Astrocyte (in vitro differentiated cells and primary cell): ENCODE measurements around the gene GSTCD. TPM values are rescaled to one million over a fixed set of nuclear protein-coding genes. Genes with fewer than 3 reads are reported as not detected.

Experiments used
- DNase-seq: peaks from one replicate; pipeline ENCODE4 v3.0.0-alpha.2; 2010; ENCODE audit warnings: low read depth
- FAIRE-seq: peaks from 2 replicates; lab custom pipeline; 2011; peaks lifted over from hg19 to GRCh38; lab: Jason Lieb, UNC
- H2AFZ ChIP-seq: 2 replicates; pipeline ENCODE4 v1.6.0; 2012; ENCODE audit warnings: low read depth, low read length, inconsistent platforms
- H3K27ac ChIP-seq: 2 replicates; pipeline ENCODE4 v1.5.1; 2011; ENCODE audit warnings: low read depth, low read length, inconsistent platforms
- H3K27me3 ChIP-seq: 2 replicates; pipeline ENCODE4 v1.6.0; 2011; ENCODE audit warnings: low read length, inconsistent platforms; ENCODE audit not compliant: insufficient read depth
- H3K36me3 ChIP-seq: 2 replicates; pipeline ENCODE4 v1.5.1; 2011; ENCODE audit warnings: low read length, inconsistent platforms; ENCODE audit not compliant: insufficient read depth
- H3K4me1 ChIP-seq: 2 replicates; pipeline ENCODE4 v1.5.1; 2011; ENCODE audit warnings: low read length, inconsistent platforms; ENCODE audit not compliant: insufficient read depth
- H3K4me2 ChIP-seq: 2 replicates; pipeline ENCODE4 v1.6.0; 2012; ENCODE audit warnings: low read length, inconsistent platforms
- H3K4me3 ChIP-seq: 2 replicates; pipeline ENCODE4 v1.5.1; 2011; ENCODE audit warnings: low read depth, mild to moderate bottlenecking, low read length, inconsistent platforms; ENCODE audit not compliant: insufficient read depth
- H3K79me2 ChIP-seq: 2 replicates; pipeline ENCODE4 v1.6.0; 2012; ENCODE audit warnings: mild to moderate bottlenecking, low read length, inconsistent platforms; ENCODE audit not compliant: insufficient read depth
- H3K9ac ChIP-seq: 2 replicates; pipeline ENCODE4 v1.6.0; 2012; ENCODE audit warnings: mild to moderate bottlenecking, low read length, inconsistent platforms
- H3K9me3 ChIP-seq: 2 replicates; pipeline ENCODE4 v1.5.1; 2012; ENCODE audit warnings: low read depth, mild to moderate bottlenecking, low read length, inconsistent platforms; ENCODE audit not compliant: insufficient read depth
- H4K20me1 ChIP-seq: 2 replicates; pipeline ENCODE4 v1.6.0; 2012; ENCODE audit warnings: low read length, inconsistent platforms; ENCODE audit not compliant: insufficient read depth
- H3K27ac Mint-ChIP-seq: one replicate; pipeline ENCODE4 v1.8.0; 2021; ENCODE audit warnings: mild to moderate bottlenecking, mixed read lengths; ENCODE audit not compliant: unreplicated experiment
- H3K27me3 Mint-ChIP-seq: one replicate; pipeline ENCODE4 v1.8.0; 2021; ENCODE audit warnings: low read depth, mixed read lengths; ENCODE audit not compliant: unreplicated experiment
- H3K36me3 Mint-ChIP-seq: one replicate; pipeline ENCODE4 v1.8.0; 2021; ENCODE audit warnings: low read depth, mixed read lengths; ENCODE audit not compliant: unreplicated experiment
- H3K4me1 Mint-ChIP-seq: one replicate; pipeline ENCODE4 v1.8.0; 2021; ENCODE audit warnings: low read depth, mixed read lengths; ENCODE audit not compliant: unreplicated experiment
- H3K4me3 Mint-ChIP-seq: one replicate; pipeline ENCODE4 v1.8.0; 2021; ENCODE audit warnings: mild to moderate bottlenecking, moderate library complexity, mixed read lengths; ENCODE audit not compliant: unreplicated experiment
- H3K9me3 Mint-ChIP-seq: one replicate; pipeline ENCODE4 v1.8.0; 2021; ENCODE audit warnings: mild to moderate bottlenecking, mixed read lengths; ENCODE audit not compliant: unreplicated experiment
- CTCF ChIP-seq: IDR thresholded peaks from 2 replicates; pipeline ENCODE4 v1.5.1; 2011; ENCODE audit warnings: low read depth, mild to moderate bottlenecking, inconsistent platforms, low read length, moderate library complexity; ENCODE audit not compliant: insufficient read depth
- EZH2 ChIP-seq: IDR thresholded peaks from 2 replicates; pipeline ENCODE4 v1.6.1; 2012; ENCODE audit warnings: mild to moderate bottlenecking, low read length, inconsistent platforms; ENCODE audit not compliant: insufficient read depth
- total RNA-seq: library from RNA; stranded (reverse); gene quantifications from 2 replicates; pipeline ENCODE4 v1.2.1, GENCODE V29; 2021

GSTCD gene
- total RNA-seq, 1 donor from 2014 or later: 12.3 TPM

DNA sequence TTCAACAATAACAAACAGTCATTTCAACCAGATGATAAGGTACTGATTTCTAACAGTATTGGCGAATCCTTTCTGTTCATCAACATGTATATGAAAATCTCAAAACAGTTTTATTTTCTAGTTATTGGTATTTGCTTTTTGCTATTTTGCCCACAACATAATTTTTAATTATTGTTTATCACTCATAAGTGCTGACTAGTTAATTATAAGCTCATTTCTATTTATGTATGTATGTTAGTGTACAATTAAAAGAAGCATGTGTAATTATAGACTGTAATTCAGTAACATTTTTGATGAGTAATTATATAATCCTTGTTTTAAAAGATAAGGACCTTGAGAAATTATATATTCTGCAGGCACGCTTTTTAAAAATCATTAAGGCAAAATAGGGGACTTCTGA, 119.5 kb downstream of the GSTCD start:
- Mint-ChIP-seq H3K36me3 (peaks cover 1% of the 10 kb centered on the region), H3K4me3 (no peak overlapping the region), H3K27ac (no peak overlapping the region), H3K4me1 (no peaks in the 10 kb centered on the region), H3K27me3 (no peaks in the 10 kb centered on the region), H3K9me3 (peaks cover 5% of the 10 kb centered on the region)
- Histone ChIP-seq H3K9me3 (no peaks in the 10 kb centered on the region), H3K9ac (no peak overlapping the region), H3K36me3 (peaks cover 2% of the 10 kb centered on the region), H3K27me3 (no peaks in the 10 kb centered on the region), H4K20me1 (no peaks in the 10 kb centered on the region), H3K4me3 (no peak overlapping the region), H3K4me1 (no peaks in the 10 kb centered on the region), H3K27ac (no peak overlapping the region), H3K4me2 (no peak overlapping the region), H3K79me2 (no peaks in the 10 kb centered on the region), H2AFZ (no peak overlapping the region)
- TF ChIP-seq CTCF: no peak
- no peak for TF ChIP-seq EZH2
- FAIRE-seq: no peak
- DNase-seq: no peak

GRCh38 chr4:105831189-105831588, 122.6 kb downstream of the GSTCD start:
- no peak overlapping the region for H3K4me2 ChIP-seq

More at GRCh38 chr4:105831189-105831588, 122.6 kb downstream of the GSTCD start:
- H3K36me3 ChIP-seq: peaks cover 2% of the 10 kb centered on the region
- H3K27me3 Mint-ChIP-seq: no peaks in the 10 kb centered on the region
- no peak for DNase-seq
- no peak for FAIRE-seq
- H3K9me3 Mint-ChIP-seq: peaks cover 2% of the 10 kb centered on the region
- TF ChIP-seq EZH2 (no peak), CTCF (no peak)
- no peak overlapping the region for H3K27ac ChIP-seq
- no peak overlapping the region for H3K27ac Mint-ChIP-seq
- H3K79me2 ChIP-seq: no peaks in the 10 kb centered on the region
- no peak overlapping the region for H3K4me3 ChIP-seq
- no peaks in the 10 kb centered on the region for H3K4me1 Mint-ChIP-seq
- no peaks in the 10 kb centered on the region for H4K20me1 ChIP-seq
- no peaks in the 10 kb centered on the region for H3K4me1 ChIP-seq
- H3K36me3 Mint-ChIP-seq: peaks cover 8% of the 10 kb centered on the region
- H3K9me3 ChIP-seq: no peaks in the 10 kb centered on the region
- no peak overlapping the region for H3K9ac ChIP-seq
- H3K4me3 Mint-ChIP-seq: no peak overlapping the region
- no peaks in the 10 kb centered on the region for H3K27me3 ChIP-seq
- H2AFZ ChIP-seq: no peak overlapping the region
